Stimulated activated CD4-positive, alpha-beta T cell treated with anti-CD3 and anti-CD28 coated beads, Interleukin-12 subunit alpha, Interleukin-12 subunit beta, amount 100 ng/mL, for 48 hours (primary cell): ENCODE results near the gene IL19.
"Not testable (repeated sequence)": the region's sequence is repeated elsewhere in the genome, so short reads cannot be mapped to it uniquely, and the experiment has no call there.

Experiments used
- DNase-seq, 3 donors: peaks; one replicate each; pipeline ENCODE4 v3.0.0-alpha.2; 2020; ENCODE audit warnings: low read depth in 2 of 3, low spot score in 1 of 3

The IL19 gene

DNA sequence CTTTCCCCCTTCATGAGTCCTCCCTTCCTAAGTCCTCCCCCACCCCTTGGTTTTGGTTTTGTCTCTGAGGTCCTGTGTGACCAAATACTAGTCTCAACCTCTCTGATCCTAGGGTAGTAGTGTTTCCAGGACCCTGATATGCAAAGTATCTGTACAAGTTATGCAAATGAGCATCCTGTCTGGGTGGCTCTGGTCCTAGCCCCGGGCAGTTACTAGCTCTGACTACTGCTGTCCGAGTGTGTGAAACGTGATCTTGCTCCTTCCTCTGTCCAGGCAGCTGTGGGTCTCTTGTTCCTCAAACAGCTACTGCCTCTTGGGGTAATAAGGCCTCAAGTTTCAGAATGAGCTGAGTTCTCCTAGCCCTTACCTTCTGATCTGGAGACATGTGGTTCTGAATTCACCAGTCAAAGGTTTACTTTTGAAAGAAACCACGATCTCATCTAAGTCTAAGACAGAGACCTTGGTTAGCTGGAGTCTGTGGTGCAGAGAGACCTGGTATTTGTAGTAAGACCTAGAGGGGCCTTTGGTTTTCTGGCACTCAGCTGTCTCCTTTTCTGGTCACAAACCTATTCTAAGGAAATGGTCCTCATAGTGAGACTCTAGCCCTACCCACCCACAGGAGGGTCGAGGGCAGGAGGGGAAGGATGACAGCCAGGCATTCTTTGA lies 31.0 kb upstream of the IL19 start:
- no peak for DNase-seq

DNA sequence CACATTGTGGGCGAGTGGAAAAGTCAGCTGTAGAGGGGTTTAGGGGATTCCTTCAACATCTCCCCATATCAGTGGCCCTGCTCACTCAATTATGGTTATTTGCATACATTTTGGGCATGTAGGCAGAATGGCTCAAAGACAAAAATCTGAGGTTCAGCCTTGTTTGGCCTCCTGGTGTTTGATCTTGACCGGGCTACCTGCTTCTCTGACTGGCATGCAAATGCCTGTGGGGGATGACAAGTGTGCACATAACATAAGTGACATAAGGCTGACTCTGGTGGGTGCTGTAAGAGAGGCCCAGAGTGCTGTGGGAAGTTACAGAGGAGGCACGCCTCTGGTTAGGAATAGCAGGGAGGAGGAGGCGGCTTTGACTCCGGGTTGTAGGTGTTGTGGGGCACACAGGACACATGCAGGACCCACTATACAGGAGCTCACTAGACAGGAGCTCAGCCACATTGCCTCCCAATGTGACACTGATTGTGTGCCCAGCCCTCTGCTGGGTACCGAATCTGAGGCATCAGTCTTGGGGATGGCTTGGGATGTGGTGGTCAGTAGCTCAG lies 29.4 kb upstream of the IL19 start:
- DNase-seq: no peak

DNA sequence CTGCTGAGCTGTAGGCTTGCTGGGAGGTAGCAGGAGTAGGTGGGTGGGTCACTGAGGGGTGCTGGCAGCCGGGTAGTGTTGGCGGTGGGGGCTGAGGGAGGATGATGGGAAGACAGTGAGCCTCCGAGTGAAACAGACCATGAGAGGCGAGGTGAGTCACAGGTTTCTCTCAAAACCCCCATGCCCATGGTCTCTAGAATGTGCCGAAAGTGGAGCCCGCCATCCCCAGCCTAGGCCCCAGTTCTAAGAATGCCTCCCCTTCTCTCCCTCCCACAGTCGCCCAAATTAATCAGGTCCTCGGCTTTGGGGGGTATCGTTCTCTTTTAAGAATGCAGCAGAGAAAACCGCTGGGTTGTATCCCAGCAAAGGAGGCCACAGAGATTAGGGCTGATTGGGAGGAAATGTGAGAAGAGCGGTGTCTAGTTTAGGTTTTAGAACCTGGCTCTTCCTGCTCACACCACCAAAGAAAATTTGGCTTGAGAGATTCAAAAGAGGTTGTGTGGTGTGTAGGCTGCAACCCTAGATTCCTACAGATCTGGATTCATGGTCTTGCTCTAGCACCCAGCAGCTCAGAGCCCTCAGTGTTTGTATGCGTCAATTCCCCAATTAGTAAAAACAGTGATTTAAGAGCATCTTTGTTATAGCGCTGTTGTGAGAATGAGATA lies 27.7 kb upstream of the IL19 start:
- no peak for DNase-seq

DNA sequence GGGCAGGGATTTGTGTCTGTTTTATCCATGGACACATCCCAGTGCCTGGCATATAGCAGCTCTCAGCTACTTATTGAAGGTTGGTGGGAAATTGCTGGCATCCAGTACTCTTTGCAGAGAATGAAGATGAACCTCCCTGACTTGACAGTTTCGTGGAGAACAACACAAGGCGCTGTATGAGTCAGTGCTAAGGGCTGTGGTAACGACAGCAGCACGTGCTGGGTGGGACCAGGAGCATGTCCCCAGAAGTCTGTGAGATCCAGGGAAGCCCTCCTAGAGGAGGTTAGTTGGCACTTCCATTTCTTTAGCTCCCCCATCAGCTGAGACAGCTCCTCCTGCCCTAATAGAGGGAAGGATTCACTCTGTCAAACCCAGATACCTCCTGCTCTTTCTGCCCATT lies 25.9 kb upstream of the IL19 start:
- no peak for DNase-seq

- DNase-seq: no peak
These were observed 25.3 kb upstream of the IL19 start for GRCh38 chr1:206745301-206745700.

DNA sequence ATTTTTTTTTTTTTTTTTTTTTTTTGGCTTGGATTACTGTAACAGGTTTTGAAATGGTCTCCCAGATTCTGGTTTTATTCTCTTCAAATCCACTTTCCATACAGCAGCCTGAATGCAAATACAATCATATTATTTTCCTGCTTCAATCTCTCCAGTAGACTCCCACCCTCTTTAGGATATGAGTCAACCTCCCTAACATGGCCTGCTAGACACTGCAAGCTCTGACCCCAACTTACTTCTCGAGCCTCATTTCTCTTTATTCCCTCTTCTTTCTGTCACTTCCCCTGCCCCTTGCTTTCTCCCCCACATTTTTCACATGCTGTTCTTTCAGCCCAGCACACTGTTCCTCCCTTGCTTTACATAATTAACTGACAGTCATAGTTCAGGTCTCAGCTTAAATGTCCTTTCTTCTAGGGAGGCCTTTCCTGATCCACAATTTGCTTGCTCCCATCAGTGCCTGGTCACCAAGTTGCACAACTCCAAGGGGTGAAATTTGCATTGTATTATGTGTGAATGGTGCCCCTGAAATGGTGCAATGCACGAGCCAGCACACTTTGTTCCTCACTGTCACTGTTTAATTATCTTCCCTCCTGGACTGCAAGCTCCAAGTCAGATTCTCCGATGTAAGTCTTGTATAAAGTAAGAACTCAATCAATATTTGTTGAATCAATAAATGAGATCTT lies 22.1 kb upstream of the IL19 start:
- no peak for DNase-seq

DNA sequence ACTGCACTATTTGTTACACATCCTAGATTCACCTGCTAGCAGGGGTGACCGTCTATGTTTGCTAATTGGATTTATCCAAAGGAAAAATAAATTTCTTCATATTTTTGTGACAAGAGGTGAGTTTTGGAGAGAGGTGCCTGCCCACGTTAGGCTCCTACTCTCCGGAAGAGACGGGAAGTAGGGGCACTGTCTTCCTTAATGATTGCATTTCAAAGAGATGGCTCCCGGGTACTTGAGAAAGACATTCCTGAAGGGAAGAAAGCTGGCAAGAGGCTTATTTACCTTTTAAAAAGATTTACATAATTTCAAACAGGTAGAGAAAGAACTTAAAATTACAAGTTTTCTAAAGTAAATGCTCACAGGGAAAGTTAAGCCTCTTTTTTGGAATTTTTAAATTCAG lies 18.7 kb upstream of the IL19 start:
- no peak for DNase-seq

- DNase-seq: no peak
These were observed 18.1 kb upstream of the IL19 start for GRCh38 chr1:206752481-206752880.

DNA sequence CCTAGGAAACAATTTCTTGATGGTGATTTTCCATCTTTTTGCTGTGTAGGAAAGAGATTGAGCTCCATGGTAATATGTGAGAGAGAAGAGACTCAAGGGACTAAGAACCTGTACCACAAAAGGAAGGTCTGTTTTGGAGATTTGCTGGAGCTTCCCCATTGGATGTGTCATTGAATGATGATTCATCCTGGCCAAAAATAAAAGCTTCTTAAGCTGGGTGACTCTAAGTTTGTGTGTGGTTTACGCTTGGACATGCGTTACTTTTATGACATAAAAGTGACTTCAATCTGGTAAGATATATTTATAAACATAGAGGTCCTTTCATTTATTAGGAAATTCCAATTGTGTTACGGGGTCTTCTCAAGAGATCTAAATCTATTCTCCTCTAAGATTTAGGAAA lies 17.4 kb upstream of the IL19 start:
- no peak for DNase-seq

- no peak for DNase-seq
These were observed 16.6 kb upstream of the IL19 start for GRCh38 chr1:206754011-206754410.

DNA sequence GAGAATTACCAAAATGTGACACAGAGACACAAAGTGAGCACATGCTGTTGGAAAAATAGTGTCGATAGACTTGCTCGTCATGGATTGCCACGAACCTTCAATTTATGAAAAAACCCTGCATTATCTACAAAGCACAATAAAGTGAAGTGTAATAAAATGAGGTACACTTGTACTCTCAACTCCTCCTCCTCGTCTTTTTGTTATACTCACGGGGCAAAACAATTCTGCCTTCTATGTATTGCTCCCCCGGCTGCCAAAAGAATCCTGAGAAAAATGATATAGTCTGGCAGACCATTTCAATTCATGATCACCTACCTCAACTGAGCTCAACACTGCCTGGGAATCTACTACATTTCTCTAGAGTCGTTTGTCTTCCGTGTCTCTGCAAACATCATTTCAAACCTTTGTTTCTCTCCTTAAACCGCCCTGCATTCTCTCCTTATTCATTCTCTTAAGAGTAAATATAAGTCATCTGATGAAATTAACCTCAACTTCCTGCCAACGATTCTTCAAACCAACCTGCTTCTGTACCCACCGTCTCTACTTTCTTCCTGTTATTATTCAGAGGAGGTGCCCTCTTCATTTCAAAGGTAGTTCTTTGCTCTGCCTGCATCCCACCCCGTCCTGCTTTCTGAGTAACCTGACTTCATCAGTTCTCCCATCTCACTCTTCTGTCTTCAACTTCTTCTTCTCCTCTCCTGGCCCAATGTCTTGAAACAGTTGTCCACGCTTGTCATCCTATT lies 12.9 kb upstream of the IL19 start:
- DNase-seq: no peak

GRCh38 chr1:206760590-206760989 lies 10.0 kb upstream of the IL19 start:
- no peak for DNase-seq

- no peak for DNase-seq
These were observed 9.3 kb upstream of the IL19 start for GRCh38 chr1:206761159-206761768.

- not testable (repeated sequence) for DNase-seq
These were observed 7.7 kb upstream of the IL19 start for GRCh38 chr1:206762741-206763364.

DNA sequence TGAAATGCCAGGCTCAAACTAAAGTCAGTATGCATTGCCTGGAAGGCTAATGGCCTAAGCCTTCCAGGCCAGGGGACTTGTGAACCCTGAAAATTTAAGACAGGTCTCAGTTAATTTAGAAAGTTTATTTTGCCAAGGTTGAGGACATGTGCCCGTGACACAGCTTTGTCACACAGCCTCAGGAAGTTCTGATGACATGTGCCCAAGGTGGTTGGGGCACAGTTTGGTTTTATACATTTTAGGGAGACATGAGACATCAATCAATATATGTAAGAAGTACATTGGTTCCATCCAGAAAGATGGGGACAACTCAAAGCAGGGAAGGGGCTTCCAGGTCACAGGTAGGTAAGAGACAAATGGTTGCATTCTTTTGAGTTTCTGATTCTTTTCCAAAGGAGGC lies 4.8 kb upstream of the IL19 start:
- DNase-seq: not testable (repeated sequence)

DNA sequence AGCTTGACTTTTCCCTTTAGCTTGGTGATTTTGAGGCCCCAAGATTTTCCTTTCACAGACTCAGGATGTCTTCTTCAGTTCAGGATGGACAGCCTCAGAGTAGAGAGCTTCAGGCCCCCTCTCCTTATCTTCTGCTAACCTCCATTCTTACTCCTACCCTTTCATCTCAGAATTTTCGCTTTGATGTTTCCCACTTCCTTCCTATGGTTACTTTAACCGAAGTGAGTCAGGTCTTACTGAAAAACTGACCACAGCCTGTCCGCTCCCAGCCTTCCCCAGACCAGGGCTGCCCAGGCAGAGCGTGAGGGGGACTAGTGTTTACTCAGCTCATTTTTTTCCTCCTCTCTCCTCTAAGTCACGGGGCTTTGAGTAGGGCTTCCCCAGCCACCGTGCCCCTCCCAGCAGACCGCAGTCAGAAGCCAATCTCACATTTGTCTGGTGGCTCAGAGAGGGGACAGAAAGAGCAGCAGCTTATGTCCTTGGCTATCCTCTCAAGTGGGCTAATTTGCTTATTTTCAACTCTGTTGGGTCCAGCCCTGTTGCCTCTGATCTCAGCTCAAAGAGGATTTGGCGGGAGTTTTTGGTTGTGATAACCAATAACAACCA lies 4.2 kb upstream of the IL19 start:
- peak; percentile 34 to 45 (median 43) for DNase-seq

- DNase-seq: no peak
These were observed 1.9 kb upstream of the IL19 start for GRCh38 chr1:206768472-206769303.

DNA sequence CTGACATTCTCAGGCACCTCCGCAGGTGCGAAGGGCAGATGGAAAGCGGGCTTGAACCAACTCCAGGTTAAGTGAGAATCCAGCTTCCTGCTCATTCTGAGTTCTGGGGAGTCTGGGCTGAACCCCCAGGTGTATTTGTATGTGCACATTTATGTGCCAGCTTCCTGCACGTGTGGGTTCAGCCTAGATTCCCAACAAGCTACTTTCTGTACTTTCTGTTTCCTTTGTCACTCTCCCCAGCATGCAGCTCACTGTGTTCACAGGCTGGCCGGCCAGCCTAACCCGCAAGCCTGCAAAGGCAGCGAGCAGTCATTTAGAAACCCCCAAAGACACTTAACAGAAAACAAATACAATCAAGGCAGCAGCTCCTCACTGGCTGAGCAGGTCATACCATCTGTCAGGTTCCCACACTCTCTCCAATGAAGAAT lies 1.3 kb upstream of the IL19 start:
- DNase-seq: peak; percentile 52 to 63 (median 62)

GRCh38 chr1:206771338-206771692 lies 742 bp downstream of the IL19 start:
- no peak for DNase-seq
